Subcutaneous abdominal adipose tissue (tissue), 5 donors: ENCODE measurements around the gene MCL1.

ENCODE experiments used
- H3K27ac ChIP-seq: one replicate; pipeline ENCODE4 v1.7.0; 2013; ENCODE audit warnings: low read depth, mild to moderate bottlenecking, inconsistent platforms, low read length, moderate library complexity
- H3K27me3 ChIP-seq, 5 donors: one replicate each; pipeline ENCODE4 v1.7.0; 2013; ENCODE audit warnings: low read length in 5 of 5, inconsistent platforms in 1 of 5; ENCODE audit not compliant: control insufficient read depth in 5 of 5, insufficient read depth in 4 of 5
- H3K36me3 ChIP-seq, 5 donors: one replicate each; pipeline ENCODE4 v1.7.0; 2013; ENCODE audit warnings: low read length in 5 of 5; ENCODE audit not compliant: control insufficient read depth in 5 of 5, insufficient read depth in 5 of 5
- H3K4me1 ChIP-seq, 5 donors: one replicate each; pipeline ENCODE4 v1.7.0; 2013; ENCODE audit warnings: low read length in 5 of 5, mild to moderate bottlenecking in 3 of 5, moderate library complexity in 1 of 5; ENCODE audit not compliant: control insufficient read depth in 5 of 5, insufficient read depth in 5 of 5
- H3K4me3 ChIP-seq, 5 donors: one replicate each; pipeline ENCODE4 v1.7.0; 2013; ENCODE audit warnings: low read length in 5 of 5, low read depth in 1 of 5
- H3K9ac ChIP-seq, 5 donors: one replicate each; pipeline ENCODE4 v1.7.0; 2013; ENCODE audit warnings: low read length in 5 of 5, mild to moderate bottlenecking in 4 of 5, moderate library complexity in 3 of 5
- H3K9me3 ChIP-seq, 5 donors: one replicate each; pipeline ENCODE4 v1.7.0; 2013; ENCODE audit warnings: low read length in 5 of 5; ENCODE audit not compliant: control insufficient read depth in 5 of 5
- donor health status: healthy.
- donor health status: healthy.
- donor health status: healthy.
- donor health status: healthy.
- donor health status: healthy.

The MCL1 gene

DNA sequence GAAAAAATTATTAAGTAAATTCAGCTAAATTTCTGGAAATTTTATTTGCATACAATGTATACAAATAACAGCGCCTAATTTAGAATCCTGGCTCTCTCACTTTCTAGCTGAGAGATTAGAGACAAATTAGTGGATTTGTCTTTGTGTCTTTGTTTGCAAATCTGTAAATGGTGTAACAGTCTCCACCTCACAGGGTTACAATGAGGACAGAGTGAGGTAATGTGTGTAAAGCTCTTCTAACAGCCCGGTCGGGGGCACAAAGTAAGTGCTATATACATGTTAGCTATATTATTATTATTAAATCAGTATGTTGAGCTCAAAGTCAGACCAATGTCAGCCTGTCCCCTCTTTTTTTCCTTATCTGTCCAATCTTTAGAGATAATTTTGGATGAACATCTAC is 35.2 kb downstream of the MCL1 start:
- H3K9ac ChIP-seq: peak overlapping the region in 1 of 5 donors; percentile 24
- no peak overlapping the region for H3K27ac ChIP-seq

DNA sequence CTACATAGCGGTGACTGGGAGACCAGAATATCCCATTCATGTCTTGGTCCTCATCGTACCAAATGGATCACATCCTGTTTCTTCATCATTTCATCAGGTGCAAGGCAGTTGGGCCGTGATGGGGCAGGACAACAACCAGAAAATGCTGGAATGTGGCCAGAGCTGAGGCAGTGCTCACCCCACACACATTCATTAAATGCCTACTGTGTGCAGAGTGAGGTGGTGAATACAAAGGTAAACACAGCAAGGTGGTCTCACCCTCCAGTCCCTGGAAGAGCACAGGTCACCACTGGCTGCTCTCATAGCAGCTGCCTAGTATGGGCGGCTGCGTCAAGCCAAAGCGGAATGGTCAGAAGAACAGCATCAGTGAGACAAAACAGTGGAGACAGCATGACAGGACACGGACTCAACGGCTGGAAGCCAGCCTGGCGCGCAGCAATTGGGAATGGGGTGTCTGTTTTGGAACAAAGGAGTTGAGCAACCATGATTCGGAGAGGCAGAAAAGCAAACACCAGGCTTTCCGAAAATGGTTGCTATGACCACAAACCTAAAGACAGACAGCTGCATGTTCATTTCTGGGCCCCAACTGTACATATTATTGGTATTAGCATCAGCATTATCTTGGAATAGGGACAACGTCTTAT is 35.8 kb downstream of the MCL1 start:
- peaks cover 3 to 13% (median 10%) of the 10 kb centered on the region in 5 donors for H3K4me1 ChIP-seq
- H3K27ac ChIP-seq: no peak overlapping the region
- H3K9me3 ChIP-seq: no peaks in the 10 kb centered on the region
- H3K27me3 ChIP-seq: no peaks in the 10 kb centered on the region
- no peak overlapping the region for H3K4me3 ChIP-seq
- H3K36me3 ChIP-seq: no peaks in the 10 kb centered on the region
- no peak overlapping the region for H3K9ac ChIP-seq

More for the DNA sequence above, 35.2 kb downstream of the MCL1 start:
- Histone ChIP-seq H3K4me1 (peaks cover 3 to 17% (median 11%) of the 10 kb centered on the region in 5 donors), H3K27me3 (no peaks in the 10 kb centered on the region), H3K4me3 (no peak overlapping the region), H3K9me3 (no peaks in the 10 kb centered on the region), H3K36me3 (no peaks in the 10 kb centered on the region)

DNA sequence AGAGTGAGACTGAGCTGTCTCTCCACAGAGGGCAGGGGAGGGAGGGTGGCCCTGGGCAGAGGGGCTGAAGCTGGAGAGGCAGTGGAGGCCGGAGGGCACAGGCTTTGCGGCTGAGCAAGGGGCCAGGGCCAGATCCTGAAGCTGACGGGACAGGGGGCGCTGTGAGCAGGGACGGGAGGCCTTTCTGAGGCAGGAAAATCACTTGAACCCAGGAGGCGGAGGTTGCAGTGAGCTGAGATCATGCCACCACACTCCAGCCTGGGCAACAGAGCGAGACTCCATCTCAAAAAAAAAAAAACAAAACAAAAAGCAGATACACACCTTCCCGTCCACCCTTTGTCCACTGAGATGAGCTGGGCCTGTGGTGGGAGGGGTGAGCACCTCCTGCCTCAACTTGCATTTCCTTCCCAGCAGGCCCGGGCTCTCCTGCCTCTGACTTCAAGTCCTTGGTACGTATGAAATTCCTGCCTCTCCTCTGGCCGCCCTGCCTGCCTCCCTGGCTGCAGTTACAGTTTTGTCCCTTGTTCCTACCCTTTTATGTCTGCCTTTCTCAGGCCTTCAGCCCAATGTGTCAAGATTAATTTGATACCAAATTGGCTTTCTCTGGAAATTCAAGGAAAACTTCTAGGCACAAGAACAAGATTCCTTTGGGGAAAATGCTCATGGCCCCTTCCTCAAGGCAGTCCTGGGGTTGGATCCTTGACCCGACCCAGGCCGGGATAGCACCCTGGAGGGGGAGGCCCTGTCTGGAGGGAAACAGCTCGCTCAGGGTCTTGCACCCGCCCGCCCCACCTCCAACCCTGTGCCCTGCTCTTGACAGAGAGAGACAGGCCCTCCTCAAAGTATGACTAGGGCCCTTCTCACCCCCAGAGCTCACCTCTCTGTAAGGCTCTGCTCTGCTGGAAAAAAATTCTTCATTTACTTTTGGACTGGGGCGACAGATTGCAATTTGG is 41.4 kb downstream of the MCL1 start:
- Histone ChIP-seq H3K27me3 (no peaks in the 10 kb centered on the region), H3K9ac (peak overlapping the region in 1 of 5 donors; percentile 28), H3K9me3 (no peaks in the 10 kb centered on the region), H3K4me3 (no peak overlapping the region), H3K4me1 (peaks cover 3 to 28% (median 13%) of the 10 kb centered on the region in 5 donors), H3K36me3 (no peaks in the 10 kb centered on the region), H3K27ac (no peak overlapping the region)

DNA sequence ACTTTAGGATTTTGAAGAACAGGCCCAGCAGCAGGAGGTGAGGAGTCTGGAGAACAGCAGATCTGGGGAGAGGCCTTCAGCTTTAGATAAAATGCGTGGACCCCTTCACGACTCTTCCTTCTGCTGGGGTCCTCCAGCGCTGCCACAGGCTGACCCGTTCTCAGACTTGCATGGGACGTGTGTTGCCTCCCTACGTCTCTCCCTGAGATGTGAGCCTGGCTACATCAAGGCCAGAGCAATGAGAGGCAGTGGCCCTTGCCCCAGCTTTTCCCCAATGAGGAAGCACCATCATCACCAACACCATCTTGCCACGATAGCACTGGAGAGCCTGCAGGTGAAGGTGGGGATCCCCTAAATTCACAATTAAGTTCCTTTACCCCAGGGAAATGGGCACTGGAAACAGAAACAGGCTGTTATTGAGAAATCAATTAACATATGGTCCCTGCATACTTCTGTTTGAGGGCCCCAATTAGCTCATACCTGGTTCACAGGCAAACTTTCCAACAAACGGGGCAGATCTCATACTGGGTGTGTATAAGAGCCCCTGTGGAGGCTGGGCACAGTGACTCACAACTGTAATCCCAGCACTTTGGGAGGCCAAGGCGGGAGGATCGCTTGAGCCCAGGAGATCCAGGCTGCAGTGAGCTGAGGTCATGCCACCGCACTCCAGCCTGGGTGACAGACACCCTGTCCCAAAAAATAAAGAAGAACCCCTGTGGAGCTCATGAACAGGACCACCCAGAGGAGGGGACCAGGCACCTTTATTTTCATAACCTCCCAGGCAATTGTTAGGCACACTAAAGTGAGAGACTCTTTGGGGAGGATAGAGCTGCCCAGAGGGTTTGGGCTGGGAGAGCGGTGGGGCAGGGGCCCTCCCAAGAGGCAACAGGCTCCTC is 42.3 kb downstream of the MCL1 start:
- Histone ChIP-seq H3K4me3 (no peak overlapping the region), H3K27ac (no peak overlapping the region), H3K4me1 (peaks cover 7 to 37% (median 21%) of the 10 kb centered on the region in 5 donors), H3K36me3 (no peaks in the 10 kb centered on the region), H3K9ac (no peak overlapping the region), H3K27me3 (no peaks in the 10 kb centered on the region), H3K9me3 (no peaks in the 10 kb centered on the region)

DNA sequence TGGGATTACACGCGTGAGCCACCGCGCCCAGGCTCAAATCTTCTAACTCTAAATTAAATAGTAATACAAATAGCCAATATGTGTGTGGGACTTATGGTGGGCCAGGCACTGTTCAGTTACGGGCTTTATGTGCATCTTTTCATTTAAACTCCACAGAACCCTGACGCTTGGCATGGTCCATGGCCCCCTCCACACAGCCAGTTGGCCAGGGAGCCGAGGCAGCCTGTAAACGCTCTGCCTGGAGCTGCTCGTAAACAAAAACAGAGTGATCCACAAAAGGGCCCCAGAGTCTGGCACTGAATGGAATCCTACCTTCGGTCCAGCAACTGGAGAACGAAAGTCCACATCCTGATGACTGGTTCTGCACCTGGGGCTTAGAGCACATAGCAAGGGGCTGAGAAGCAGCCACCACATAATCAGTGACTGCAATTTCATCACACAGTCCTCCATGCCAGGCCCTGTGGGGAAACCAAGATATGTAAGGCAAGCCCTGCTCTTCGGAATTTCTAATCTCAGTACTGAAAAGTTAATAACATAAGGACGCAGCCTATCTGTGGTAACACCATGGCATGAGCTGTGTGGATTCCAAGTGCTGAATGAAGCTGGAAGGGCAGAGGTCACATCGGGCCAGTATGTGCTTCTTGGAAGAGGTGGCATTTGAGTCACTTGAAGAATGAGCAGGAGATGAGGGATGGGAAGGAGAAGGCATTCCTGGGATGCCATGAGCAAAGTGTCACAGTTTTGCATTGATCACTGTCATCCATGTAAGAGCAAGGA is 43.7 kb downstream of the MCL1 start:
- Histone ChIP-seq H3K9ac (no peak overlapping the region), H3K27ac (peak overlapping the region; percentile 7), H3K27me3 (no peaks in the 10 kb centered on the region), H3K9me3 (no peaks in the 10 kb centered on the region), H3K36me3 (no peaks in the 10 kb centered on the region), H3K4me1 (peaks cover 7 to 39% (median 22%) of the 10 kb centered on the region in 5 donors), H3K4me3 (no peak overlapping the region)

DNA sequence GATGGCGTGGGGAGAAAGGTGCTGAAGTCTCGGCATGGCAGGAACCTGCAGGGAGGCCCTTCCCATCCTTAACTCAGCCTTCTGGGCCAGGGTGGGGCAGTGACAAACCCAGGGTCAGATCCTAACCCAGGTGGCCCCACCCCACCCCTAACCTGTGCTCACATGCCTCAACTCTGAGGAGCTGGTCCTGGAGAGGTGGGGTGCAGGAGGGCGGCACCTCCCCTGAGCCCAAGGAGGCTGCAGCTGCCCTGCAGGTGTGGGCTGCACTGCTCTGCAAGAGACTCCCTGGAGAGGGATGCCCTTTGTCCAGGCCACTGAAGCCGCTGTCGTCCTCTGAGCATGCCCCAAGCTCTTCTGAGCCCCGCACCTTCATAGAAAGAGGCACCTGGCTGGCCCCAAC is 45.4 kb downstream of the MCL1 start:
- no peaks in the 10 kb centered on the region for H3K27me3 ChIP-seq
- no peak overlapping the region for H3K9ac ChIP-seq
- H3K4me3 ChIP-seq: no peak overlapping the region
- no peaks in the 10 kb centered on the region for H3K9me3 ChIP-seq
- peaks cover 10 to 43% (median 26%) of the 10 kb centered on the region in 5 donors for H3K4me1 ChIP-seq
- no peaks in the 10 kb centered on the region for H3K36me3 ChIP-seq
- H3K27ac ChIP-seq: no peak overlapping the region

DNA sequence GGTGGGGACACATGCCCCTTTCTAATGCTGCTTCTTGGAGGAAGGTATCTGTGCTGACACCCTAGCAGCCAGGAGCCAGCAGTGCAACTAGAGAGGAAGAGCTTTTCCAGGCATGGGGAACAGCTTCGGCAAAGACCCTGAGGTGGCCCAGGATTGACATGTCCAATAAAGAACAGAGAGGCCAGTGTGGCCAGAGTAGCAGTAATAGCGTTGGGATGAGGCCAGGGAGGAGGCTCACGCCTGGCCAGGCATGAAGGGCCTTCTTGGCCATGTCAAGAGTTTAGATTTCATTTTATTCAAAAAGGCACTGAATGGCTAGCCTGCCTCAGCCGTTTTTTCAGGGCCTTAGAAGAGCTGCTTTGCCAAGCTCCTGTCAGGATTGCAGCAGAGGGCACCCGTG is 46.5 kb downstream of the MCL1 start:
- H3K27me3 ChIP-seq: no peaks in the 10 kb centered on the region
- H3K4me1 ChIP-seq: peaks cover 9 to 41% (median 21%) of the 10 kb centered on the region in 5 donors
- H3K36me3 ChIP-seq: no peaks in the 10 kb centered on the region
- peak overlapping the region; percentile 52 for H3K27ac ChIP-seq
- H3K4me3 ChIP-seq: no peak overlapping the region
- H3K9ac ChIP-seq: peak overlapping the region in 1 of 5 donors; percentile 27
- H3K9me3 ChIP-seq: no peaks in the 10 kb centered on the region

DNA sequence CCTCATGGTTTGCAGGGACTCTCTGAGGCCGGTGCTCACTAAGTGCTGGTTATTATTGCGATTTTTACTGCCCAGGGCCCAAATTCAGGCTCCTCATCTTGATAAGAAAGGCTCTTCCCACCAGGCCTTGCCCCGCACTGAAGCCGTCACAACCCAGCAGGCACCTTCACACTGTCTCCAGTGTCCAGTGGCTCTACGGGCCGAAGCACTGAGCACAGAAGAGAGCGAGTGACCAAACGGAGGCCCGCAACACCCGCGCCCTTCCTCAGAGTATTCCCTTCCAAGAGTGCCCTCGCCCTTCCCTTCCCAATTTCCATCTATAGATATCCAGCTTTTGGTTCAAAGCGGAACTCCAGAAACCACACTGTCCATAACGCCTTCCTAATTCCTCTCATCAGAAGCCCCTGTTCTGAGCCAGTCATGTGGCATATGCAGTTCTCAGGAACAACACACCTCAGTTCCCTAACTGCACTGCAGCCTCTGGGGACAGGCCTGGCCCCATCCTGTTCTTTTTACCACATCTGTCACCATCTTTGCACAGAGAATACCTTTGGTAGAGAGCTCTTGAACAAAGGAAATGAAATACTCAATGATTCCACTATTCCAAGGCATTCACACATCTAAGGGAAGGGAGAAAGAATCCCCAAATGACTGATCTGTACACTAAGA is 48.8 kb downstream of the MCL1 start:
- peaks cover 7 to 31% (median 16%) of the 10 kb centered on the region in 5 donors for H3K4me1 ChIP-seq
- peaks cover 0 to 1% (median 0%) of the 10 kb centered on the region in 5 donors for H3K9me3 ChIP-seq
- no peak overlapping the region for H3K9ac ChIP-seq
- H3K27ac ChIP-seq: no peak overlapping the region
- H3K4me3 ChIP-seq: no peak overlapping the region
- no peaks in the 10 kb centered on the region for H3K36me3 ChIP-seq
- no peaks in the 10 kb centered on the region for H3K27me3 ChIP-seq

DNA sequence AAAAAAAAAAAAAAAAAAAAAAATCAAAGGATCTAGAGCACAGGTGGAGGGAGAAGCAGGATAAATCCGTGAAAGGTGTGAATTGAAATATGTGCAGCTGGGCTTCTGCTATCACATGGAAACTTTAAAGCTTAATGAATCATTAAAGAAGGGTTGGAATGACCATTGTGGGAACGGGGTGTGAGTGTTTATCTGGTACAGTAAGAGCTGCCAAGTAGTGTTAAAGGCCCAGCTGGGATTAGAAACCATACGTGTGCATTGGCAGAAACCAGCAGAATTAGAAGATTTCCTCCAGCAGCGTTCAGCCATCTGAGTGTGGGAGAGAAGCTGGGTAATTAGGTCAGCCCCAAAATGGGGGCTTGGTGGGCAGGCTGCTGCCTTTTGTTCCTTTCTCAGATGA is 50.4 kb downstream of the MCL1 start:
- H3K36me3 ChIP-seq: no peaks in the 10 kb centered on the region
- no peaks in the 10 kb centered on the region for H3K27me3 ChIP-seq
- peak overlapping the region; percentile 37 for H3K27ac ChIP-seq
- peak overlapping the region in 3 of 5 donors; percentile 19 to 60 (median 56) for H3K9ac ChIP-seq
- peaks cover 0 to 3% (median 2%) of the 10 kb centered on the region in 5 donors for H3K9me3 ChIP-seq
- H3K4me1 ChIP-seq: peaks cover 7 to 23% (median 16%) of the 10 kb centered on the region in 5 donors
- no peak overlapping the region for H3K4me3 ChIP-seq
